GM10266 (cell line): ENCODE data around the gene CNEP1R1.

Experiments
- DNase-seq: peaks from one replicate; pipeline ENCODE4 v3.0.0; 2012; ENCODE audit errors: extremely low spot score
- CTCF ChIP-seq: IDR thresholded peaks from 2 replicates; pipeline ENCODE4 v1.5.1; 2012; ENCODE audit warnings: mild to moderate bottlenecking, low read depth; ENCODE audit not compliant: control insufficient read depth, insufficient read depth; ENCODE audit errors: missing control alignments

CNEP1R1 gene

GRCh38 chr16:50045412-50045811 is 20.4 kb downstream of the CNEP1R1 start:
- DNase-seq: no peak
- TF ChIP-seq CTCF: no peak

GRCh38 chr16:50046853-50047252 is 21.8 kb downstream of the CNEP1R1 start:
- no peak for DNase-seq
- TF ChIP-seq CTCF: no peak

DNA sequence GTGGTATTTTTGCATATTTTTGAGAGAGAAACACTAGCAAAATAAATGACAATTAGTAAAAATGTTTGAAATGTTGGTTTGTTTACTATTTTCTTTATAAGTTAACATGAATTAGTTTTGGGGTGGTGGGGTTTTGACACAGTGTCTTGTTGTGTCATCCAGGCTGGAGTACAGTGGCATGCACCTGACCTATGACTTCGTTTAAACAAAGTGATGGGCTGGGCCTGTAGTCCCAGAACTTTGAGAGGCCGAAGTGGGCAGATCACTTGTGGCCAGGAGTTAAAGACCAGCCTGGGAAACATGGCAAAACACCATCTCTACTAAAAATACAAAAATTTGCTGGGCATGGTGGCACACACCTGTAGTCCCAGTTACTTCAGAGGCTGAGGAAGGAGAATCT is 22.8 kb downstream of the CNEP1R1 start:
- DNase-seq: no peak
- TF ChIP-seq CTCF: no peak

DNA sequence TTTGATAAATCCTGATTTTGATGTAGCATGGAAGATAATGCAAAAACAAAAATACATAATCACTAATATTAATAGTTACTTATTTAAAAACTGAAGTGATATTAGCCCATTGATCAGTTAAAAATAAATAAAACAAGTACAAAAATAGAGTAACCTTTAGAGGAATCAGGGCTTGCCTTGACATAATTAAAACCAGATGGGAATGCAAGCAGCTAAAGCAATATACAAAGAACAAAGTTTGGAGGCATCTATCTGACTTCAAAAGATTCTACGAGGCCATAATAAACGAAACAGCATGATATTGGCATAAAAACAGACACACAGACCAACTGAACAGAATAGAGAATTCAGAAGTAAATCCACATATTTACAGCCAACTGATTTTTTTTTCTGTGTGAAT is 25.8 kb downstream of the CNEP1R1 start:
- TF ChIP-seq CTCF: no peak
- no peak for DNase-seq

DNA sequence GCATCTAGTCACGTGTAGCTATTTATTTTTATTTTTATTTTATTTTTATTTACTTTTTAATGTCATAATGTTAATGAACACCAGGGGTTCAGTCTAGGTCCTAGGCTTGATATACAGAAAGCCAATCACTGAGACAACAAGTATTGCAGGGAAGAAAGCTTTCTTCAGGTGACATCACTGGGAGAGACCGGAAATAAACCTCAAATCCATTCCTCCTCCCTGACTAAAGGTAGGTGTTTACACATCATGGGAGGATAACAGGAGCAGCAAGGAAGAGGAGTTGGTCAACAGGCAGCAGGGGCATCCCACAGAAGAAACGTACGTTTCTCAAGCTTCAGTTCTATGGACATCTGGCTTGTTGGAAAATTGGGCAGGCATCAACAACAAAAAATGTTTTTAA is 31.2 kb downstream of the CNEP1R1 start:
- no peak for TF ChIP-seq CTCF

DNA sequence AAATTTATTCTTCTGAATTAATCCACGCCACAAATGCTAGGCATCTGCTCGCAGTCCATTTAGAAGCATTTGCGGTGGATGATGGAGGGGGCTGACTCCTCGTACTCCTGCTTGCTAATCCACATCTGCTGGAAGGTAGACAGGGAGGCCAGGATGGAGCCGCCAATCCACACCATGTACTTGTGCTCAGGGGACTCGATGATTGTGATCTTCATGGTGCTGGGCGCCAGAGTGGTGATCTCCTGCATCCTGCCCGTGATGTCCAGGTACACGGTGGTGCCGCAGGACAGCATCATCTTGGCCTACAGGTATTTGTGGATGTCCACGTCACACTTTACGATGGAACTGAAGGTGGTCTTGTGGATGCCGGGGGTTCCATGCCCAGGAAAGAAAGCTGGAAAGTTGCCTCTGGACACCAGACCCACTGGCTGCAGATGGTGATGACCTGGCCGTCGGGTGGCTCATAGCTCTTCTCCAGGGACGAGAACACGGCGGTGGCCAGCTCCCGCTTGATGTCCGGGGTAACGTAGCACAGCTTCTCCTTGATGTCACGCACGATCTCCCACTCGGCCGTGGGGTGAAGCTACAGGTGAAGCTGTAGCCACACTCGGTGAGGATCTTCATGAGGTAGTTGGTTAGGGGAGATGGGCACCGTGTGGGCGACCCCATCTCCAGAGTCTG is 33.2 kb downstream of the CNEP1R1 start:
- DNase-seq: no peak
- no peak for TF ChIP-seq CTCF

More for the DNA sequence above, 31.2 kb downstream of the CNEP1R1 start:
- DNase-seq: no peak

DNA sequence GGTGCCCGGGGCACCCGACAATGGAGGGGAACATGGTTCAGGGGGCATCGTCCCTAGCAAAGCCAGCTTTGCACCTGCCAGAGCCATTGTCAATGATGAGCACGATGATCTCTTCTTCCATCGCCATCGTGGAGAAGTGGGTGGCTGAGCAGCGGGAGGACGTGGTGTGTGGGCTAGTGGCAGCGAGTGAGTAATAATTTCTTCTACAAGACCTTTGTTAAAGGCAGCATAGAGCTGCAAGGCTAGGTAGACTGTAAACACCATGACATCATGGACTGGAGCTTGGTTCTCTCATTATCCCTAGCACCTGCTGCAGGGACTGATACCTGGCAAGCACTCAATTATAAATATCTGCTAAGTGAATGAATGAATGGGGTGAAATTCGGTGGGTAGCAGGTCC is 34.1 kb downstream of the CNEP1R1 start:
- no peak for TF ChIP-seq CTCF
- DNase-seq: no peak
